ENCODE data around the gene HIPK2.

GRCh38 chr7:139808846-139809442 is 31.1 kb upstream of the HIPK2 start:
- TF ChIP-seq FOXK2 (IDR thresholded peaks at IDR 0.05) = no peak
- no peak for TF ChIP-seq ZNF384 (IDR thresholded peaks at IDR 0.05)
- TF ChIP-seq FOXM1 (IDR thresholded peaks at IDR 0.05; ENCODE audit: borderline replicate concordance) = no peak
- TF ChIP-seq TARDBP (IDR thresholded peaks at IDR 0.05) = no peak
- TF ChIP-seq L3MBTL2 (conservative IDR thresholded peaks at IDR 0.05) = no peak
- no peak for TF ChIP-seq ELF4 (IDR thresholded peaks at IDR 0.05)
- TF ChIP-seq SP1 (IDR thresholded peaks at IDR 0.05) = no peak
- no peak for TF ChIP-seq SUZ12 (IDR thresholded peaks at IDR 0.05)

All from HEK293T (cell line).